ENCODE measurements around the gene PTPN6. TPM values are rescaled to one million over a fixed set of nuclear protein-coding genes. Genes with fewer than 3 reads are reported as not detected.
A peak's percentile ranks its signal among the peaks of the same experiment; 100 is the strongest.

The PTPN6 gene
- total and polyA plus RNA-seq, 9 of the 15 experiments (the other 6 are each of a cell fraction or from before 2014, with no cell fraction given), result 1.5 to 5.1 (median 3.9) TPM

- ATAC-seq (no peak), FAIRE-seq (no peak), DNase-seq (ENCODE audit: extremely low read depth in 1 of 4, low spot score in 3 of 4) (no peak)
- peak overlapping the region in 1 of 2 experiments; percentile 83; a peak in 2 of 4 replicates for H3K9ac ChIP-seq (ENCODE audit: insufficient read depth in 1 of 2, low read depth in 2 of 2, low read length in 2 of 2)
- H3K27ac ChIP-seq (ENCODE audit: extremely low read depth, low read depth, low read length), result no peak overlapping the region
- no peak for TF ChIP-seq EHMT2 (IDR thresholded peaks at IDR 0.05)
- H3K36me3 ChIP-seq (ENCODE audit: control insufficient read depth, insufficient read depth, low read length), result no peaks in the 10 kb centered on the region
- H3K9me3 ChIP-seq (replicated peaks; ENCODE audit: control insufficient read depth, insufficient read depth, low read depth, low read length), result no peaks in the 10 kb centered on the region
- peaks cover 20 to 67% of the 10 kb centered on the region in 2 experiments for H3K4me1 ChIP-seq (replicated peaks in 1 of 2; ENCODE audit: control insufficient read depth in 2 of 2, insufficient read depth in 2 of 2, low read length in 2 of 2)
- H2AFZ ChIP-seq (ENCODE audit: low read depth, low read length), result no peak overlapping the region
- no peaks in the 10 kb centered on the region for H3K27me3 ChIP-seq (ENCODE audit: control insufficient read depth in 2 of 2, insufficient read depth in 2 of 2, low read length in 2 of 2)
- peaks cover 10% of the 10 kb centered on the region; the same call in 2 of the 3 replicates for H3K79me2 ChIP-seq (ENCODE audit: control insufficient read depth, insufficient read depth, low read length)
- no peak overlapping the region for H3K4me3 ChIP-seq
- no peak overlapping the region for H3K4me2 ChIP-seq (ENCODE audit: insufficient read depth, low read length)
- intact Hi-C loops (cut with micrococcal nuclease) (no loop called here), in situ Hi-C loops (cut with MboI) (no loop called here)
- no peaks in the 10 kb centered on the region for H3K9me1 ChIP-seq (ENCODE audit: control insufficient read depth, insufficient read depth, low read length)
- H4K20me1 ChIP-seq (replicated peaks; ENCODE audit: control insufficient read depth, insufficient read depth, low read length), result no peaks in the 10 kb centered on the region
- CTCF ChIA-PET (ENCODE audit: low intra/inter-chr PET ratio), result no interaction called here
- no TSS peak for BruUV-seq (replicated peaks)
- WGBS (ENCODE audit: insufficient coverage, low coverage, missing lambda C conversion rate), result 55% methylated on average over 14 of the region's 20 CpGs
- POLR2A ChIA-PET, result interaction anchor here (0.7 to 8.0 kb wide), 3 partner anchors 8 to 338 kb away, joined by 3 to 98 read pairs (median 4); partner anchors contain the start of genes C12orf57 and RNU7-1
Observed at GRCh38 chr12:6957151-6957701, 6.1 kb downstream of the PTPN6 start.

GRCh38 chr12:6957741-6958608 is 6.8 kb downstream of the PTPN6 start:
- no peaks in the 10 kb centered on the region for H3K36me3 ChIP-seq (ENCODE audit: control insufficient read depth, insufficient read depth, low read length)
- H3K4me2 ChIP-seq (ENCODE audit: insufficient read depth, low read length), result no peak overlapping the region
- DNase-seq (ENCODE audit: extremely low read depth in 1 of 4, low spot score in 3 of 4), result no peak
- ChIA-PET POLR2A (interaction anchor here (0.5 to 8.0 kb wide), 3 partner anchors 13 to 337 kb away, joined by 3 to 98 read pairs (median 4); partner anchors contain the start of genes C12orf57 and RNU7-1), CTCF (ENCODE audit: low intra/inter-chr PET ratio) (no interaction called here)
- no peak overlapping the region for H2AFZ ChIP-seq (ENCODE audit: low read depth, low read length)
- in situ Hi-C loops (cut with MboI), result no loop called here
- ATAC-seq, result no peak
- no peaks in the 10 kb centered on the region for H3K9me3 ChIP-seq (replicated peaks; ENCODE audit: control insufficient read depth, insufficient read depth, low read depth, low read length)
- H3K27ac ChIP-seq (ENCODE audit: extremely low read depth, low read depth, low read length), result no peak overlapping the region
- no peaks in the 10 kb centered on the region for H4K20me1 ChIP-seq (replicated peaks; ENCODE audit: control insufficient read depth, insufficient read depth, low read length)
- no peak for FAIRE-seq
- peaks cover 10% of the 10 kb centered on the region; the same call in 2 of the 3 replicates for H3K79me2 ChIP-seq (ENCODE audit: control insufficient read depth, insufficient read depth, low read length)
- peak overlapping the region in 1 of 2 experiments; percentile 7; a peak in 1 of 4 replicates for H3K9ac ChIP-seq (ENCODE audit: insufficient read depth in 1 of 2, low read depth in 2 of 2, low read length in 2 of 2)
- no peak overlapping the region for H3K4me3 ChIP-seq
- H3K27me3 ChIP-seq (ENCODE audit: control insufficient read depth in 2 of 2, insufficient read depth in 2 of 2, low read length in 2 of 2), result no peaks in the 10 kb centered on the region
- H3K4me1 ChIP-seq (replicated peaks in 1 of 2; ENCODE audit: control insufficient read depth in 2 of 2, insufficient read depth in 2 of 2, low read length in 2 of 2), result peaks cover 28 to 70% of the 10 kb centered on the region in 2 experiments
- no peaks in the 10 kb centered on the region for H3K9me1 ChIP-seq (ENCODE audit: control insufficient read depth, insufficient read depth, low read length)
- BruUV-seq (replicated peaks), result no TSS peak
- intact Hi-C loops (cut with micrococcal nuclease), result no loop called here
- 79% methylated on average over 20 of the region's 28 CpGs for WGBS (ENCODE audit: insufficient coverage, low coverage, missing lambda C conversion rate)
- TF ChIP-seq, protein P1, sequence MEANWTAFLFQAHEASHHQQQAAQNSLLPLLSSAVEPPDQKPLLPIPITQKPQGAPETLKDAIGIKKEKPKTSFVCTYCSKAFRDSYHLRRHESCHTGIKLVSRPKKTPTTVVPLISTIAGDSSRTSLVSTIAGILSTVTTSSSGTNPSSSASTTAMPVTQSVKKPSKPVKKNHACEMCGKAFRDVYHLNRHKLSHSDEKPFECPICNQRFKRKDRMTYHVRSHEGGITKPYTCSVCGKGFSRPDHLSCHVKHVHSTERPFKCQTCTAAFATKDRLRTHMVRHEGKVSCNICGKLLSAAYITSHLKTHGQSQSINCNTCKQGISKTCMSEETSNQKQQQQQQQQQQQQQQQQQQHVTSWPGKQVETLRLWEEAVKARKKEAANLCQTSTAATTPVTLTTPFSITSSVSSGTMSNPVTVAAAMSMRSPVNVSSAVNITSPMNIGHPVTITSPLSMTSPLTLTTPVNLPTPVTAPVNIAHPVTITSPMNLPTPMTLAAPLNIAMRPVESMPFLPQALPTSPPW (CRISPR knock-in tag; IDR thresholded peaks at IDR 0.05), result no peak
- TF ChIP-seq ZSCAN32 (CRISPR knock-in tag; IDR thresholded peaks at IDR 0.05), result no peak
- TF ChIP-seq SP1 (CRISPR knock-in tag; IDR thresholded peaks at IDR 0.05), result no peak
- no peak for TF ChIP-seq E2F6 (IDR thresholded peaks at IDR 0.05; ENCODE audit: borderline replicate concordance in 1 of 2, extremely low read depth in 1 of 2, insufficient read depth in 1 of 2, insufficient read length in 1 of 2, low read depth in 1 of 2, low read length in 1 of 2, poor library complexity in 1 of 2, severe bottlenecking in 1 of 2)
- TF ChIP-seq ZFP36 (IDR thresholded peaks at IDR 0.05; ENCODE audit: low read depth, low read length, partially characterized antibody), result no peak
- TF ChIP-seq ZNF232 (CRISPR knock-in tag; IDR thresholded peaks at IDR 0.05), result no peak
- no peak for TF ChIP-seq ZNF75A (CRISPR knock-in tag; IDR thresholded peaks at IDR 0.05)
- no peak for TF ChIP-seq CBX8 (IDR thresholded peaks at IDR 0.05; ENCODE audit: borderline replicate concordance, extremely low read depth, low read depth, low read length, poor library complexity, severe bottlenecking)
- TF ChIP-seq ZNF354B (CRISPR knock-in tag; IDR thresholded peaks at IDR 0.05), result no peak

Data from K562 (cell line).